Measurements from ENCODE around the gene FHIP1A.

DNA sequence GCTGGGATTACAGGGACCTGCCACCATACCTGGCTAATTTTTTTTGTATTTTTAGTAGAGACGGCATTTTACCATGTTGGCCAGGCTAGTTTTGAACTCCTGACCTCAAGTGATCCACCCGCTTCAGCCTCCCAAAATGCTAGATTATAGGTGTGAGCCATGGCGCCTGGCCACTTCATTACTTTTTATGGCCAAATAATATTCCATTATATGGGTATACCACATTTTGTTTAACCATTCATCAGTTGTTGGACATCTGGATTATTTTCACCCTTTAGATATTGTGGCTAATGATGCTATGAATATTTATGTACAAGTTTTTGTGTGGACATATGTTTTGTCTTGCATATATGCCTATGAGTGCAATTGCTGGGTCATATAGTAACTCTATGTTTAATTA lies 8.6 kb upstream of the FHIP1A start:
- TF ChIP-seq, protein P1, sequence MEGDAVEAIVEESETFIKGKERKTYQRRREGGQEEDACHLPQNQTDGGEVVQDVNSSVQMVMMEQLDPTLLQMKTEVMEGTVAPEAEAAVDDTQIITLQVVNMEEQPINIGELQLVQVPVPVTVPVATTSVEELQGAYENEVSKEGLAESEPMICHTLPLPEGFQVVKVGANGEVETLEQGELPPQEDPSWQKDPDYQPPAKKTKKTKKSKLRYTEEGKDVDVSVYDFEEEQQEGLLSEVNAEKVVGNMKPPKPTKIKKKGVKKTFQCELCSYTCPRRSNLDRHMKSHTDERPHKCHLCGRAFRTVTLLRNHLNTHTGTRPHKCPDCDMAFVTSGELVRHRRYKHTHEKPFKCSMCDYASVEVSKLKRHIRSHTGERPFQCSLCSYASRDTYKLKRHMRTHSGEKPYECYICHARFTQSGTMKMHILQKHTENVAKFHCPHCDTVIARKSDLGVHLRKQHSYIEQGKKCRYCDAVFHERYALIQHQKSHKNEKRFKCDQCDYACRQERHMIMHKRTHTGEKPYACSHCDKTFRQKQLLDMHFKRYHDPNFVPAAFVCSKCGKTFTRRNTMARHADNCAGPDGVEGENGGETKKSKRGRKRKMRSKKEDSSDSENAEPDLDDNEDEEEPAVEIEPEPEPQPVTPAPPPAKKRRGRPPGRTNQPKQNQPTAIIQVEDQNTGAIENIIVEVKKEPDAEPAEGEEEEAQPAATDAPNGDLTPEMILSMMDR (IDR thresholded peaks at IDR 0.05) = no peak
- TF ChIP-seq POLR2A (IDR thresholded peaks at IDR 0.05) = no peak
